GM12801 (cell line): ENCODE data around the gene HMCN2.

ENCODE experiments used
- CTCF ChIP-seq: IDR thresholded peaks from one replicate; pipeline ENCODE4 v1.5.1; 2011; ENCODE audit warnings: control low read depth; ENCODE audit not compliant: insufficient read length; ENCODE audit errors: extremely low read depth

HMCN2 gene

DNA sequence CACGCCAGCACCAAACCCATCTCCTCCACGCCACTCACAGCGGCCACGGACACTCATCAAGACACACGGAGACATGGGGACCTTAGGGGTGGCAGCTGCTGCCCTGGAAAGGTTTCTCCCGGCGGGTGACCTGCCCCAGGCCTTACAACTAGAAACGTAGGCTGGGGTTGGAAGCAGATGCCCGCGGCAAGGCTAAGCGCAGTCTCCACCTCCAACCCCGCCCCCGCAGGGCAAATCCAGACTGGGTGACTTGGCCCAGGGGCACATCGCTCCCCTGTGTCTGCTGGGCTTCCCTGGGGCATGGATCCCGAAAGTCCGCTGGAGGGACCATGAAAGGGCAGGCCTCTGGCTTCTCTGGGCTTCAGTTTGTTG, 167.2 kb downstream of the HMCN2 start:
- no peak for TF ChIP-seq CTCF

DNA sequence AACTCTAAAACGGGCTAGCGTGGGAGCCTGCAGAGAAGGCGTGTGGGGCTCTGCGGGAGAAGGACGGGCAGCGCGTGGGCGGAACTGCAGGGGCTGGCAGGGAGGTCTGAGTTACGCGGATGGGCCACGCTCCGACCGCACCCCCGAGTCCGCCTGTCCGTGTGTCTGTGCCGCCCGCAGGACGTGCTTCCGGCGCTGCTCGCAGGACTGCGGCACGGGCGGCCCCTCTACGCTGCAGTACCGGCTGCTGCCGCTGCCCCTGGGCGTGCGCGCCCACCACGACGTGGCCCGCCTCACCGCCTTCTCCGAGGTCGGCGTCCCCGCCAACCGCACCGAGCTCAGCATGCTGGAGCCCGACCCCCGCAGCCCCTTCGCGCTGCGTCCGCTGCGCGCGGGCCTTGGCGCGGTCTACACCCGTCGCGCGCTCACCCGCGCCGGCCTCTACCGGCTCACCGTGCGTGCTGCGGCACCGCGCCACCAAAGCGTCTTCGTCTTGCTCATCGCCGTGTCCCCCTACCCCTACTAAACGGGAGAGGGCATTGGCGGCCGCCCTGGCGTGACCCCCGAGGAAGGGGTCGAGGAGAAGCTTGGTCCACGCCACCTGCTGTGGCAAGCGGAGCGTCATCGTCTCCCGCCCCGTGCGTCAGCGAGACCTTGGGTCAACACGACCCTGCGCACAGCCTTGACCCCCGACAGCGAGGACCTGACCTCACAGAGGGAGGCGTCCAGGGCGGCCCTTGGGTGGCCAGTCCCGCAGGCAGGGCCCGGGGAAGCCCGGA, 167.8 kb downstream of the HMCN2 start:
- no peak for TF ChIP-seq CTCF

GRCh38 chr9:130433947-130434262, 168.3 kb downstream of the HMCN2 start:
- no peak for TF ChIP-seq CTCF

GRCh38 chr9:130437011-130437789, 171.6 kb downstream of the HMCN2 start:
- TF ChIP-seq CTCF: no peak

- no peak for TF ChIP-seq CTCF
These were observed 172.9 kb downstream of the HMCN2 start for GRCh38 chr9:130438382-130438981.

- no peak for TF ChIP-seq CTCF
These were observed 175.5 kb downstream of the HMCN2 start for GRCh38 chr9:130441031-130441430.

- TF ChIP-seq CTCF: no peak
These were observed 177.3 kb downstream of the HMCN2 start for GRCh38 chr9:130442746-130443455.
